Osteocyte (in vitro differentiated cells): ENCODE results near the gene KIAA1586. TPM values are rescaled to one million over a fixed set of nuclear protein-coding genes. Genes with fewer than 3 reads are reported as not detected.

ENCODE experiments used
- DNase-seq: peaks from one replicate; pipeline ENCODE4 v3.0.0; 2021; ENCODE audit warnings: mixed read lengths; ENCODE audit not compliant: unreplicated experiment; ENCODE audit errors: extremely low spot score
- H3K27ac Mint-ChIP-seq: one replicate; pipeline ENCODE4 v1.8.0; 2021; ENCODE audit warnings: mild to moderate bottlenecking, mixed read lengths; ENCODE audit not compliant: unreplicated experiment
- H3K27me3 Mint-ChIP-seq: one replicate; pipeline ENCODE4 v1.8.0; 2021; ENCODE audit warnings: mixed read lengths; ENCODE audit not compliant: unreplicated experiment
- H3K36me3 Mint-ChIP-seq: one replicate; pipeline ENCODE4 v1.8.0; 2021; ENCODE audit warnings: mixed read lengths; ENCODE audit not compliant: unreplicated experiment
- H3K4me1 Mint-ChIP-seq: one replicate; pipeline ENCODE4 v1.8.0; 2021; ENCODE audit warnings: mixed read lengths; ENCODE audit not compliant: unreplicated experiment
- H3K4me3 Mint-ChIP-seq: one replicate; pipeline ENCODE4 v1.8.0; 2021; ENCODE audit warnings: mild to moderate bottlenecking, moderate library complexity, mixed read lengths; ENCODE audit not compliant: unreplicated experiment
- H3K9me3 Mint-ChIP-seq: one replicate; pipeline ENCODE4 v1.8.0; 2021; ENCODE audit warnings: mixed read lengths; ENCODE audit not compliant: unreplicated experiment
- total RNA-seq: library from RNA; stranded (reverse); gene quantifications from 2 replicates; pipeline ENCODE4 v1.2.1, GENCODE V29; 2021
- TF ChIP-seq, protein P1 (sequence below): fragments of 200-600 bp; sonication (generic); IDR thresholded peaks from 2 replicates; pipeline ENCODE4 v1.5.0; 2021; ENCODE audit warnings: antibody characterized with exemption, mild to moderate bottlenecking, moderate library complexity

KIAA1586 gene
- total RNA-seq, 1 donor from 2014 or later = 18.1 TPM

DNA sequence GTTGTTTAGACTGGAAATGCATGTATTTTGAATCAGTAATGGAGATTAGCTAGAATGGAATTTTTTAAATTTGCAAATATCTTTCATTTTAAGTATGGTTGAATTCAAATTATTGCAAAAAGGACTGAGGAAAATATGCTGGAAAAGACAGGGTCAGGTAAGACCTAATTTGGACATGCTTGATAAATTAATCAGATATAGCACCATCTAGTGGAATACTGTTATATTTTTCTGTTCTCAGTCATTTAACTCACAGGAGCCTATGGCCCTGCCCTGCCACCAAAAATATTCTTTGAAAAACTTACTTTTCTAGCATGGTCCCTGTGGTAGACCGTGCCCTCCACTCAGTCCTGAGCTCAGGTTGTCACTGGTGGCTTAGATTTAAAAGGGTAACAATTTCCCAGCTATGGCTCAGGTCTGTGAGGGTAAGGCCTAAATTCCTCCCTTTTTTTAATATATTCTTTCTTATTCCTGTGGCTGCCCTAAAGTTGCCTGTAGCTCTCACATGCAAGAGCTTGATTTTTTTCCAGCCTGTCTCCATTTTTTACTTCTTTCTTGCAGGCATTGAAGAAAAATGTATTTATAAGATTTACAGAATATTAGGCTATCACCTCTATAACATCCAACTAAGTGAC, 25.3 kb upstream of the KIAA1586 start:
- DNase-seq = no peak
- Mint-ChIP-seq H3K4me3 (no peak overlapping the region), H3K9me3 (peaks cover 22% of the 10 kb centered on the region), H3K27ac (no peak overlapping the region), H3K36me3 (peaks cover 18% of the 10 kb centered on the region), H3K4me1 (no peaks in the 10 kb centered on the region), H3K27me3 (no peaks in the 10 kb centered on the region)
- TF ChIP-seq, protein P1, sequence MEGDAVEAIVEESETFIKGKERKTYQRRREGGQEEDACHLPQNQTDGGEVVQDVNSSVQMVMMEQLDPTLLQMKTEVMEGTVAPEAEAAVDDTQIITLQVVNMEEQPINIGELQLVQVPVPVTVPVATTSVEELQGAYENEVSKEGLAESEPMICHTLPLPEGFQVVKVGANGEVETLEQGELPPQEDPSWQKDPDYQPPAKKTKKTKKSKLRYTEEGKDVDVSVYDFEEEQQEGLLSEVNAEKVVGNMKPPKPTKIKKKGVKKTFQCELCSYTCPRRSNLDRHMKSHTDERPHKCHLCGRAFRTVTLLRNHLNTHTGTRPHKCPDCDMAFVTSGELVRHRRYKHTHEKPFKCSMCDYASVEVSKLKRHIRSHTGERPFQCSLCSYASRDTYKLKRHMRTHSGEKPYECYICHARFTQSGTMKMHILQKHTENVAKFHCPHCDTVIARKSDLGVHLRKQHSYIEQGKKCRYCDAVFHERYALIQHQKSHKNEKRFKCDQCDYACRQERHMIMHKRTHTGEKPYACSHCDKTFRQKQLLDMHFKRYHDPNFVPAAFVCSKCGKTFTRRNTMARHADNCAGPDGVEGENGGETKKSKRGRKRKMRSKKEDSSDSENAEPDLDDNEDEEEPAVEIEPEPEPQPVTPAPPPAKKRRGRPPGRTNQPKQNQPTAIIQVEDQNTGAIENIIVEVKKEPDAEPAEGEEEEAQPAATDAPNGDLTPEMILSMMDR = peak; percentile 67

DNA sequence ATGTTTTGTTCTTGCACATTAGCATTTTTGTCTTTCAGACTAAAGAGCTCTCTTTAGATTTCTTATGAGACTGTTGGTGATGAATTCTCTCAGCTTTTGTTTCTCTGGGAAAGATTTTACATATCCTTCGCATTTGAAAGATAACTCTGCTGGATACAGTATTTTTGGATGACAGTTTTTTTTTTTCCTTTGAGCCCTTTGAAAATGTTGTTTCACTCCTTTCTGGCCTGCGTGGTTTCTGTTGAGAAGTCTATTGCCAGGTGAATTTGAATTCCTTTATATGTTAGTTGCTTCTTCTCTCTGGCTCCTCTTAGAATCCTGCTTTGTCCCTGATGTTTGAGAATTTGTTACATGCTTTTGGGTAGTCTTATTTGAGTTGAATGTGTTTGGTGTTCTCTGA, 22.2 kb upstream of the KIAA1586 start:
- Mint-ChIP-seq H3K36me3 (peaks cover 19% of the 10 kb centered on the region), H3K4me3 (no peak overlapping the region), H3K27me3 (no peaks in the 10 kb centered on the region), H3K9me3 (peaks cover 22% of the 10 kb centered on the region), H3K4me1 (no peaks in the 10 kb centered on the region), H3K27ac (no peak overlapping the region)
- TF ChIP-seq, protein P1 = no peak
- DNase-seq = no peak

DNA sequence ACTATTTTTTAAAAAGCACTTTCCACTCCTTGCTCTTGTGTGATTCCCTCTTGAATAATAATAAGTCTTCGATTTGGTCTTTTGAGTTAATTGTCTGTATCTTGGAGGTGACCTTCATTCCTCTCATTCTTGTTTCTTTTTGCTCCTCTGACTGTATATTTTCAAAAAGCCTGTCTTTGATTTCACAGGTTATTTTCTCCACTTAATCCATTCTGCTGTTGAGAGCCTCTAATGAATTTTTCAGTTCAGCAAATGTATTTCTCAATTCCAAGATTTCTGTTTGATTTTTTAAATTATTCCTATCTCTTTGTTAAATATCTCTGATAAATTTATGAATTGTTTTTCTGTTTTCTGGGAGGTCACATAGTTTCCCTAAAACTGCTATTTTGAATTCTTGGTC, 21.7 kb upstream of the KIAA1586 start:
- Mint-ChIP-seq H3K27me3 (no peaks in the 10 kb centered on the region), H3K36me3 (peaks cover 21% of the 10 kb centered on the region), H3K4me3 (no peak overlapping the region), H3K4me1 (no peaks in the 10 kb centered on the region), H3K9me3 (peaks cover 22% of the 10 kb centered on the region), H3K27ac (no peak overlapping the region)
- TF ChIP-seq, protein P1 = no peak
- DNase-seq = no peak

DNA sequence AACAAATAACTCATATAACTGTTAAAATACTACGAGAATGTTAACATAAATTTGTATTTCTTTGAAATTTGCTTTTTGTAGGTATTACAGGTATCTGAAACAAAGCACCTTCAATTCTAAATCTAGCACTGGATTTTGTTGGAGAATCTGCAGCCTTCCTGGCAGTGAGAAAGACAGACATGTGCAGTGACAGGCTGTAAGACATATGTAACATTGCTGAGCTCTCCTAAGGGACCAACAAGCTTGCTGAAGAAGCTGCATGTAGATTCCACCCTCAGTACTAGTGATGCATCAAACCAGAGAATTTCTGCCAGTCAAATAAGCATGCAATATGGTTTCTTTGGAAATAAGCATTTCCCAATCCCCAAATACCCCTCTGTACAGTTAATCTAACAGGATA, 20.5 kb upstream of the KIAA1586 start:
- peaks cover 21% of the 10 kb centered on the region for H3K36me3 Mint-ChIP-seq
- no peaks in the 10 kb centered on the region for H3K27me3 Mint-ChIP-seq
- no peaks in the 10 kb centered on the region for H3K4me1 Mint-ChIP-seq
- no peak overlapping the region for H3K4me3 Mint-ChIP-seq
- TF ChIP-seq, protein P1 = no peak
- DNase-seq = no peak
- no peak overlapping the region for H3K27ac Mint-ChIP-seq
- peaks cover 22% of the 10 kb centered on the region for H3K9me3 Mint-ChIP-seq

DNA sequence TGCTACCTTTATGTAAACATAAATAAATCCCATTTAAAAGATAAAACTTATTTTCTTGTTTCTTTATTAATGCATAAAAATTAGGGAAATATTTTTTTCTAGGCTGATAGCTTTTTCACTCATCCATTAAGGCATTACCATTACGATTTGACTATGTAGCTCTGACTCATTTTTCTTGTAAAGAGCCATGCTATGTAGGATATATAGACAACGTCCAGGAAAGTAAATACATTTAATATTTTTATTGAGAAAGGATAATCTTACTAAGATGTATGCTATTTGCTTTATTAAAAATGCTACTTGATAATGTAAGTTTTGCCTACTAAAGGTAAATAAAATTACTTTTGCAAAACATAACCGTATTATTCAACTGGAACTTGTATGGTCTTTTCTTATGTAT, 19.2 kb upstream of the KIAA1586 start:
- H3K27me3 Mint-ChIP-seq = no peaks in the 10 kb centered on the region
- H3K36me3 Mint-ChIP-seq = peaks cover 21% of the 10 kb centered on the region
- H3K27ac Mint-ChIP-seq = no peak overlapping the region
- no peak overlapping the region for H3K4me3 Mint-ChIP-seq
- peaks cover 4% of the 10 kb centered on the region for H3K4me1 Mint-ChIP-seq
- TF ChIP-seq, protein P1 = no peak
- H3K9me3 Mint-ChIP-seq = peaks cover 22% of the 10 kb centered on the region
- no peak for DNase-seq
